Stimulated activated CD4-positive, alpha-beta T cell treated with anti-CD3 and anti-CD28 coated beads, Interleukin-15, amount 100 ng/mL, for 48 hours (primary cell): ENCODE results near the gene IGHMBP2.
"Not testable (repeated sequence)": the region's sequence is repeated elsewhere in the genome, so short reads cannot be mapped to it uniquely, and the experiment has no call there.

ENCODE experiments used
- DNase-seq, 2 donors: peaks; one replicate each; pipeline ENCODE4 v3.0.0-alpha.2; 2020; ENCODE audit warnings: low read depth in 2 of 2

IGHMBP2 gene

GRCh38 chr11:68903288-68904247 is at the start of gene IGHMBP2, which contains the start of gene MRPL21:
Gene IGHMBP2 (plus strand): TSS chr11:68903891. CDS start chr11:68903953, 62 bp downstream.
Gene MRPL21 (minus strand): TSS chr11:68903832. CDS start chr11:68903810, 22 bp downstream.
- peak; percentile 75 to 82 for DNase-seq

- DNase-seq = no peak
Observed at GRCh38 chr11:68854273-68854958, 49.3 kb upstream of the IGHMBP2 start.

GRCh38 chr11:68855205-68855981 is 48.3 kb upstream of the IGHMBP2 start:
- DNase-seq = peak in 1 of 2 donors; percentile 11

- not testable (repeated sequence) for DNase-seq
Observed at GRCh38 chr11:68856425-68857030, 47.2 kb upstream of the IGHMBP2 start.

- DNase-seq = no peak
Observed at GRCh38 chr11:68857037-68857586, 46.6 kb upstream of the IGHMBP2 start.

GRCh38 chr11:68859123-68859522 is 44.6 kb upstream of the IGHMBP2 start:
- DNase-seq = no peak

GRCh38 chr11:68862421-68862820 is 41.3 kb upstream of the IGHMBP2 start:
- DNase-seq = no peak

GRCh38 chr11:68863553-68864265 is 40.0 kb upstream of the IGHMBP2 start:
- no peak for DNase-seq

- no peak for DNase-seq
Observed at GRCh38 chr11:68865241-68865640, 38.5 kb upstream of the IGHMBP2 start.

- DNase-seq = no peak
Observed at GRCh38 chr11:68867066-68867465, 36.6 kb upstream of the IGHMBP2 start.

GRCh38 chr11:68868221-68868835 is 35.4 kb upstream of the IGHMBP2 start:
- DNase-seq = no peak

- DNase-seq = no peak
Observed at GRCh38 chr11:68870470-68870869, 33.2 kb upstream of the IGHMBP2 start.

GRCh38 chr11:68872216-68873003 is 31.3 kb upstream of the IGHMBP2 start:
- DNase-seq = no peak

- no peak for DNase-seq
Observed at GRCh38 chr11:68878022-68878421, 25.7 kb upstream of the IGHMBP2 start.

- no peak for DNase-seq
Observed at GRCh38 chr11:68880851-68881250, 22.8 kb upstream of the IGHMBP2 start.

GRCh38 chr11:68881320-68881719 is 22.4 kb upstream of the IGHMBP2 start:
- no peak for DNase-seq

GRCh38 chr11:68882391-68882790 is 21.3 kb upstream of the IGHMBP2 start:
- no peak for DNase-seq

- not testable (repeated sequence) for DNase-seq
Observed at GRCh38 chr11:68884827-68885226, 18.9 kb upstream of the IGHMBP2 start.

- DNase-seq = no peak
Observed at GRCh38 chr11:68889948-68890446, 13.7 kb upstream of the IGHMBP2 start.
